ENCODE measurements around the gene ARHGAP33.

- TF ChIP-seq, protein P1, sequence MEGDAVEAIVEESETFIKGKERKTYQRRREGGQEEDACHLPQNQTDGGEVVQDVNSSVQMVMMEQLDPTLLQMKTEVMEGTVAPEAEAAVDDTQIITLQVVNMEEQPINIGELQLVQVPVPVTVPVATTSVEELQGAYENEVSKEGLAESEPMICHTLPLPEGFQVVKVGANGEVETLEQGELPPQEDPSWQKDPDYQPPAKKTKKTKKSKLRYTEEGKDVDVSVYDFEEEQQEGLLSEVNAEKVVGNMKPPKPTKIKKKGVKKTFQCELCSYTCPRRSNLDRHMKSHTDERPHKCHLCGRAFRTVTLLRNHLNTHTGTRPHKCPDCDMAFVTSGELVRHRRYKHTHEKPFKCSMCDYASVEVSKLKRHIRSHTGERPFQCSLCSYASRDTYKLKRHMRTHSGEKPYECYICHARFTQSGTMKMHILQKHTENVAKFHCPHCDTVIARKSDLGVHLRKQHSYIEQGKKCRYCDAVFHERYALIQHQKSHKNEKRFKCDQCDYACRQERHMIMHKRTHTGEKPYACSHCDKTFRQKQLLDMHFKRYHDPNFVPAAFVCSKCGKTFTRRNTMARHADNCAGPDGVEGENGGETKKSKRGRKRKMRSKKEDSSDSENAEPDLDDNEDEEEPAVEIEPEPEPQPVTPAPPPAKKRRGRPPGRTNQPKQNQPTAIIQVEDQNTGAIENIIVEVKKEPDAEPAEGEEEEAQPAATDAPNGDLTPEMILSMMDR (conservative IDR thresholded peaks at IDR 0.05; ENCODE audit: low read depth, low read length) = no peak
- no peak for TF ChIP-seq EZH2 (IDR thresholded peaks at IDR 0.05; ENCODE audit: borderline replicate concordance, low read depth, low read length, poor library complexity, severe bottlenecking)
Measured at GRCh38 chr19:35755131-35755549, 20.2 kb upstream of the ARHGAP33 start.

Data from A673 (cell line).